ENCODE results near the gene RPL22. TPM values are rescaled to one million over a fixed set of nuclear protein-coding genes. Genes with fewer than 3 reads are reported as not detected.

Gene RPL22
- total and polyA plus RNA-seq, 2 of the 13 experiments (the other 11 are each of a cell fraction or from before 2014, with no cell fraction given): 214 to 545 TPM

GRCh38 chr1:6157528-6158174 is 41.7 kb downstream of the RPL22 start (continued):
- no peak for TF ChIP-seq FOXK2 (IDR thresholded peaks at IDR 0.05)
- TF ChIP-seq CHCHD3 (CRISPR knock-in tag; IDR thresholded peaks at IDR 0.05): no peak
- peak; percentile 49; the same call in 1 of the 2 replicates for TF ChIP-seq HMG20B (CRISPR knock-in tag; conservative IDR thresholded peaks at IDR 0.05)
- no peak for TF ChIP-seq MLLT10 (CRISPR knock-in tag; IDR thresholded peaks at IDR 0.05)
- TF ChIP-seq NKX3-1 (CRISPR knock-in tag; IDR thresholded peaks at IDR 0.05): no peak
- TF ChIP-seq GATAD2A (CRISPR knock-in tag; IDR thresholded peaks at IDR 0.05): no peak
- no peak for TF ChIP-seq ARID4A (CRISPR knock-in tag; IDR thresholded peaks at IDR 0.05; ENCODE audit: borderline replicate concordance)
- TF ChIP-seq ZBTB43 (CRISPR knock-in tag; conservative IDR thresholded peaks at IDR 0.05): no peak
- no peak for TF ChIP-seq ZNF350 (CRISPR knock-in tag; IDR thresholded peaks at IDR 0.05; ENCODE audit: borderline replicate concordance, low read depth)
- no peak for TF ChIP-seq ZNF564 (CRISPR knock-in tag; IDR thresholded peaks at IDR 0.05)
- TF ChIP-seq SOX5 (CRISPR knock-in tag; IDR thresholded peaks at IDR 0.05; ENCODE audit: borderline replicate concordance): peak; percentile 51; the same call in 1 of the 2 replicates
- TF ChIP-seq DPF2 (CRISPR knock-in tag; IDR thresholded peaks at IDR 0.05; ENCODE audit: borderline replicate concordance, low read depth): no peak
- no peak for TF ChIP-seq ZSCAN31 (CRISPR knock-in tag; IDR thresholded peaks at IDR 0.05; ENCODE audit: low read depth)
- TF ChIP-seq PAWR (CRISPR knock-in tag; IDR thresholded peaks at IDR 0.05; ENCODE audit: borderline replicate concordance): no peak
- no peak for TF ChIP-seq ZNF609 (CRISPR knock-in tag; IDR thresholded peaks at IDR 0.05; ENCODE audit: borderline replicate concordance)
- peak; percentile 60; the same call in 1 of the 2 replicates for TF ChIP-seq SOX13 (IDR thresholded peaks at IDR 0.05)
- peak in 1 of 2 experiments; percentile 57; a peak in 2 of 4 replicates for TF ChIP-seq SOX13 (CRISPR knock-in tag; conservative IDR thresholded peaks at IDR 0.05 in 1 of 2, IDR thresholded peaks at IDR 0.05 in 1 of 2)
- TF ChIP-seq MYPOP (CRISPR knock-in tag; IDR thresholded peaks at IDR 0.05): no peak
- no peak for TF ChIP-seq ADNP (CRISPR knock-in tag; IDR thresholded peaks at IDR 0.05)
